Common myeloid progenitor, CD34-positive (primary cell): Measurements from ENCODE around the gene SCIN. TPM values are rescaled to one million over a fixed set of nuclear protein-coding genes. Genes with fewer than 3 reads are reported as not detected.
"Not testable (repeated sequence)": the region's sequence is repeated elsewhere in the genome, so short reads cannot be mapped to it uniquely, and the experiment has no call there.

Source experiments
- CTCF ChIA-PET: fragments of 350-600 bp; sonication (Branson Sonifier 250); formaldehyde crosslinking; loops from one replicate; lab custom pipeline; 2021; ENCODE audit warnings: antibody characterized with exemption; lab: Charles Lee
- POLR2A ChIA-PET: fragments of 350-600 bp; sonication (Branson Sonifier 250); formaldehyde crosslinking; loops from one replicate; lab custom pipeline; 2021; ENCODE audit warnings: antibody characterized with exemption; lab: Charles Lee
- DNase-seq, 3 donors: peaks; one replicate each; pipeline versions ENCODE4 v3.0.0 to v3.0.0-alpha.2; 2013
- H3K27ac ChIP-seq, 2 experiments: 1 replicate in 1 of 2; 2 replicates in 1 of 2; pipeline ENCODE4 v1.7.0; 2013; ENCODE audit warnings: inconsistent platforms in 2 of 2, low read length in 2 of 2, mild to moderate bottlenecking in 2 of 2, low read depth in 1 of 2, moderate library complexity in 1 of 2; ENCODE audit not compliant: severe bottlenecking in 2 of 2, insufficient read depth in 1 of 2, poor library complexity in 1 of 2
- H3K27me3 ChIP-seq, 5 experiments: replicated peaks in 2 of 5; 1 replicate in 3 of 5; 2 replicates in 2 of 5; pipeline versions ENCODE4 v1.6.1 to v1.7.0; 2013; ENCODE audit warnings: low read length in 4 of 5, mild to moderate bottlenecking in 2 of 5, moderate library complexity in 2 of 5, inconsistent platforms in 1 of 5; ENCODE audit not compliant: insufficient read depth in 5 of 5, control insufficient read depth in 4 of 5
- H3K36me3 ChIP-seq, 4 experiments: 1 replicate in 2 of 4; 2 replicates in 2 of 4; pipeline versions ENCODE4 v1.6.1 to v1.7.0; 2013; ENCODE audit warnings: low read length in 3 of 4, control low read depth in 1 of 4, mild to moderate bottlenecking in 1 of 4; ENCODE audit not compliant: control insufficient read depth in 4 of 4, insufficient read depth in 4 of 4
- H3K4me1 ChIP-seq, 4 experiments: 1 replicate in 3 of 4; 2 replicates in 1 of 4; pipeline versions ENCODE4 v1.6.1 to v1.7.1; 2013; ENCODE audit warnings: low read length in 3 of 4, mild to moderate bottlenecking in 3 of 4, control low read depth in 1 of 4, inconsistent platforms in 1 of 4, moderate library complexity in 1 of 4; ENCODE audit not compliant: control insufficient read depth in 4 of 4, insufficient read depth in 4 of 4; ENCODE audit errors: control extremely low read depth in 1 of 4
- H3K4me3 ChIP-seq, 7 experiments: 1 replicate in 4 of 7; 2 replicates in 3 of 7; pipeline versions ENCODE4 v1.5.1 to v1.7.0; 2013; ENCODE audit warnings: mild to moderate bottlenecking in 7 of 7, low read length in 6 of 7, moderate library complexity in 6 of 7, inconsistent platforms in 2 of 7, low read depth in 2 of 7, control low read depth in 1 of 7; ENCODE audit not compliant: insufficient read depth in 4 of 7, control insufficient read depth in 1 of 7; ENCODE audit errors: extremely low read depth in 1 of 7
- H3K9me3 ChIP-seq, 5 experiments: 1 replicate in 4 of 5; 2 replicates in 1 of 5; pipeline versions ENCODE4 v1.6.1 to v1.7.1; 2013; ENCODE audit warnings: low read length in 4 of 5, mild to moderate bottlenecking in 2 of 5, inconsistent platforms in 1 of 5, low read depth in 1 of 5, moderate library complexity in 1 of 5; ENCODE audit not compliant: control insufficient read depth in 4 of 5, insufficient read depth in 2 of 5; ENCODE audit errors: control extremely low read depth in 1 of 5
- WGBS: methylation state at CpG from one replicate; pipeline ENCODE4 v1.1.5; 2013; ENCODE audit not compliant: insufficient coverage; 5-methylcytosine and 5-hydroxymethylcytosine counted together
- polyA plus RNA-seq: library from polyadenylated mRNA; unstranded; fragments of 120-200 nt; gene quantifications from one replicate; pipeline ENCODE4 v1.2.1, GENCODE V29; 2013

SCIN gene
- polyA plus RNA-seq, result 0.45 TPM

DNA sequence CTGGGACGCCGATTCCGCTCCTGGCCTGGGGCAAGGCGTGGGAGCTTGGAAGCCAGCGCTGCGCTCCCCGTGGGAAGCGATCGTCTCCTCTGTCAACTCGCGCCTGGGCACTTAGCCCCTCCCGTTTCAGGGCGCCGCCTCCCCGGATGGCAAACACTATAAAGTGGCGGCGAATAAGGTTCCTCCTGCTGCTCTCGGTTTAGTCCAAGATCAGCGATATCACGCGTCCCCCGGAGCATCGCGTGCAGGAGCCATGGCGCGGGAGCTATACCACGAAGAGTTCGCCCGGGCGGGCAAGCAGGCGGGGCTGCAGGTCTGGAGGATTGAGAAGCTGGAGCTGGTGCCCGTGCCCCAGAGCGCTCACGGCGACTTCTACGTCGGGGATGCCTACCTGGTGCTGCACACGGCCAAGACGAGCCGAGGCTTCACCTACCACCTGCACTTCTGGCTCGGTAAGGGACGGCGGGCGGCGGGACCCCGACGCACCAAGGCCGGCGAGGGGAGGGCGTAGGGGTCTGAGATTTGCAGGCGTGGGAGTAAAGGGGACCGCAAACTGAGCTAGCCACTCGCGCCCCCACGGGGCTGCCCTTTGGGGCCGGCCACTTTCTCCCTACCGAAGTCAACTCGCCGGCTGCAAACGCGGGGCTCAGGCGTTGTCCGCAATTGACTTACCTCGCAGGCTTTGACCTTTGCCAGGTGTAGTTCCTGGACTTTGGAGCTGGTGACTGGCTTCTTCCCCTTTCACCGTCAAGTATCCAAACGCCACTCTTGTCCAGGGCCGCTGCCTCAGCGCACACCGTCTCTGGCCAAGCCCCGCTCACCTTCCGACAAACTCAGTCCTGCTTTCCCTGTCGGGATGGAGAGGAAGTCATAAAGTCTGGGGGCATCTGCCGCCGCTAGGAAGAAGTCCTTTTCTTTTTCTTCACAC lies at the start of gene SCIN:
Gene SCIN (plus strand): TSS at position 187 of the 928 bp plus-strand sequence. CDS start 67 bp downstream, at position 254.
- ChIA-PET POLR2A (no interaction called here), CTCF (no interaction called here)
- Histone ChIP-seq H3K36me3 (no peaks in the 10 kb centered on the region), H3K4me3 (peak within 1 kb of the TSS in 6 of 7 experiments; percentile 35 to 76 (median 54)), H3K27ac (no peak within 1 kb of the TSS), H3K4me1 (peaks cover 9 to 16% (median 15%) of the 10 kb centered on the region in 4 experiments), H3K27me3 (peaks cover 4 to 43% (median 21%) of the 10 kb centered on the region in 5 experiments), H3K9me3 (no peaks in the 10 kb centered on the region)
- 4% methylated on average over 64 of the region's 74 CpGs for WGBS
- DNase-seq, result peak; percentile 38 to 80 (median 71)

DNA sequence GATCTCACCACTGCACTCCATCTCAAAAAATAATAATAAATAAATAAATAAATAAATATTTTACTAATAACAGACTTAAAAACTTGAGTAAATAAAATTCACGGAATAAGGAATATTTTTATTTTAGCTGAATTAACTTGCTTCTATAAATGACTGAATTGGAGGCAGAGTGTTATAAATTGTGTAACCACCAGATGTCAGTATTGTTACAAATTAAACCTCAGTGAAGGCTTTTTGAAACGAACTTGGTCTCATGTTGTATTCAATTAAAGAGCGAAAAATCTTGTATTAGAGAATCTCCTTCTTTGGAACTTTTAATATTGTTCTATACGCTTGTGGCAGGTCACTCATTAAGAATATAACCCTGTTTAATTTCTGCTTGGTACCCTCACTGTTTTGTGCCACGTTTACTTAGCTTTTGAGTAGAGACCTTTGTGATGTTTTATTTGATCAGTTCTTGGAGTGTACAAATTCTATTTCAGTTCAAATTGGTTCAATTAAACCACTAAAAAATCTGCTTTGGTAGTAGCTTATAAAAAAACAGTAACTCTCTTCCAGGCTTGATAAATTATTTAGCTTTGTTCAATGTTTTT lies 45.6 kb upstream of the SCIN start:
- Histone ChIP-seq H3K27ac (no peak overlapping the region), H3K9me3 (no peaks in the 10 kb centered on the region), H3K36me3 (no peaks in the 10 kb centered on the region), H3K4me1 (no peaks in the 10 kb centered on the region), H3K27me3 (no peaks in the 10 kb centered on the region), H3K4me3 (no peak overlapping the region)
- peak; percentile 52 to 71 (median 67) for DNase-seq
- POLR2A ChIA-PET, result no interaction called here
- CTCF ChIA-PET, result interaction anchor here (0.6 to 3.6 kb wide), 21 partner anchors 20 to 756 kb away, joined by 3 to 38 read pairs (median 4); a partner anchor contains a TSS
- no CpG with 5 or more reads among the region's 5 CpGs for WGBS

DNA sequence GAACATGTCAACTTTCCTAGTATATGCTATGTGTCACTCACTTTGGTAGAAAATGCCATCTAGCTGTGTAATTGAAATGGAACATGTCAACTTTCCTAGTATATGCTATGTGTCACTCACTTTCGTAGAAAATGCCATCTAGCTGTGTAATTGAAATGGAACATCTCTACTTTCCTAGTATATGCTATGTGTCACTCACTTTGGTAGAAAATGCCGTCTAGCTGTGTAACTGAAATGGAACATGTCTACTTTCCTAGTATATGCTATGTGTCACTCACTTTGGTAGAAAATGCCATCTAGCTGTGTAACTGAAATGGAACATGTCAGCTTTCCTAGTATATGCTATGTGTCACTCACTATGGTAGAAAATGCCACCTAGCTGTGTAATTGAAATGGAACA lies 43.8 kb upstream of the SCIN start:
- H3K9me3 ChIP-seq, H3K27ac ChIP-seq, POLR2A ChIA-PET, H3K4me1 ChIP-seq, H3K4me3 ChIP-seq, H3K36me3 ChIP-seq, H3K27me3 ChIP-seq, DNase-seq: not testable (repeated sequence)
- CTCF ChIA-PET, result interaction anchor here (0.6 to 3.6 kb wide), 4 partner anchors 112 to 1073 kb away, joined by 3 to 38 read pairs (median 10); no protein-coding TSS in a partner anchor
- no CpG with 5 or more reads among the region's 2 CpGs for WGBS

DNA sequence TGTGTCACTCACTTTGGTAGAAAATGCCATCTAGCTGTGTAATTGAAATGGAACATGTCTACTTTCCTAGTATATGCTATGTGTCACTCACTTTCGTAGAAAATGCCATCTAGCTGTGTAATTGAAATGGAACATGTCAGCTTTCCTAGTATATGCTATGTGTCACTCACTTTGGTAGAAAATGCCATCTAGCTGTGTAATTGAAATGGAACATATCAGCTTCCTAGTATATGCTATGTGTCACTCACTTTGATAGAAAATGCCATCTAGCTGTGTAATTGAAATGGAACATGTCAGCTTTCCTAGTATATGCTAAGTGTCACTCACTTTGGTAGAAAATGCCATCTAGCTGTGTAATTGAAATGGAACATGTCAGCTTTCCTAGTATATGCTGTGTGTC lies 42.9 kb upstream of the SCIN start:
- H3K9me3 ChIP-seq, CTCF ChIA-PET, H3K36me3 ChIP-seq, H3K4me3 ChIP-seq, H3K27me3 ChIP-seq, DNase-seq, H3K4me1 ChIP-seq, POLR2A ChIA-PET, H3K27ac ChIP-seq: not testable (repeated sequence)
- no CpG with 5 or more reads among the region's 1 CpG for WGBS

DNA sequence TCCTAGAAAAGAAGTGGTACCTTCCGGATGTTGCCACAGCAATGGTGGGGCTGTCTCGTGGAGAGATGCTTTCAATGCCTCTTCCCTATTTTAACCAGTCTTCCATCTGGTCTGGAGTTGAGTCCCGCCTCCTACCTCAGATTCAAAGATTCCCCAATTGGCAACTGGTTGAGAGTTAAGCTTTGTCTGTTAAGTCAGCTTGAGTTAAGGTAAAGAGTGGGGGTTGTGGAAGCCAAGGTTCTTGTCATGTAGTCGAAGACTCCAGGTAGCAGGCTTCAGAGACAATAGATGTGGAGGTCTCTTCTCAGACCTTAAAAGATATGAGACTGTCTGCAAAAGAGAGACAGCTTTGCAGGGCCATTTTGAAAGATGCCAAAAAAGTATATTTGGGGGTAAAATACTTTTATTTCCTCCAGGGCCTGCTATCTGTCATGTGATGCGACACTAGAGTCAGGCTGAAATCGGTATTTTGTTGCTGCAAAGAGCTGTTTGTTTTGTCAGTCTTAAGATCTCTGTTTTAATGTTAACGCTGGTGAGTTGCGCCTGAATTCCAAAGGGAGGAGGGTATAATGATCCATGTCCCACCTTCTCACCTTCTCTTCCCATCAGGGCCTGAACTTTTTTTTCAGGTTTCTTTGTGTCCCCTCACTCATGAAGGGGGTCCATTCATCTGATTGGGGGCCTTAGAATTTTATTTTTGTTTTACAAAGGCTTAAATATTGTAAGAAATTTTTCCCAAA lies 40.4 kb upstream of the SCIN start:
- ChIA-PET POLR2A (no interaction called here), CTCF (no interaction called here)
- H3K27me3 ChIP-seq, result no peaks in the 10 kb centered on the region
- no peak for DNase-seq
- no peaks in the 10 kb centered on the region for H3K36me3 ChIP-seq
- WGBS, result 93% methylated on average over 7 of the region's 8 CpGs
- H3K9me3 ChIP-seq, result no peaks in the 10 kb centered on the region
- no peak overlapping the region for H3K27ac ChIP-seq
- no peak overlapping the region for H3K4me3 ChIP-seq
- H3K4me1 ChIP-seq, result no peaks in the 10 kb centered on the region

DNA sequence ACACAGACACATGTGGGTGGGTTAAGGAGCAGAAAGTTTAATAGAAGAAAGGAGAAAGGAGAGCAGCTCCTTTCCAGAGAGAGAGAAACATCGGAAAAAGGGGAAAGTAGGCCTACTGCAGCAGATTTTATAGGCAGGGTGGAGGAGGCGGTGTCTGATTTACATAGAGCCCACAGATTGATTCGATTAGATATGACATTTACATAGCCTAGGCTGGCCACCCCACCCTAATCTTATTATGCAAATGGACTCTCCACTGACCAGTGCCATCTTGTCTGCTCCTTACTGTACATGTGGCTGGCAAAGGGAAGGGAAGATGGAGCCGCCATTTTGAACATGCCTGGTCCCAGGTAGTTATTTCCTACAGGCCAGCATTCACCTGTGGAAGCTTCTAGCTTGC lies 38.7 kb upstream of the SCIN start:
- WGBS, result 100% methylated on average over 1 of the region's 4 CpGs
- Histone ChIP-seq H3K27ac (no peak overlapping the region), H3K9me3 (no peaks in the 10 kb centered on the region), H3K4me1 (no peaks in the 10 kb centered on the region), H3K27me3 (no peaks in the 10 kb centered on the region), H3K36me3 (no peaks in the 10 kb centered on the region), H3K4me3 (no peak overlapping the region)
- ChIA-PET POLR2A (no interaction called here), CTCF (no interaction called here)
- no peak for DNase-seq
